OCI-LY3 (cell line): ENCODE measurements around the gene FOS.

Source experiments
- CTCF ChIP-seq: fragments of 200-600, 300-600 bp; sonication (generic); IDR thresholded peaks from 2 replicates; pipeline ENCODE4 v1.5.1; 2014; ENCODE audit warnings: antibody characterized with exemption, low read length, low read depth
- EZH2phosphoT487 ChIP-seq: fragments of 200-600 bp; shearing (Covaris generic); IDR thresholded peaks from 2 replicates; pipeline ENCODE4 v1.6.1; 2018; ENCODE audit warnings: antibody characterized with exemption, mixed run types, low read depth

GRCh38 chr14:75311356-75311755 lies 32.7 kb downstream of the FOS start:
- TF ChIP-seq CTCF (no peak), EZH2phosphoT487 (no peak)
